A673 (cell line): ENCODE data around the gene RALGPS1. TPM values are rescaled to one million over a fixed set of nuclear protein-coding genes. Genes with fewer than 3 reads are reported as not detected.

Source experiments
- Bru-seq: library from RNA; stranded (reverse); fragments of 400-500 nt; gene quantifications from one replicate; lab custom pipeline; 2021; lab: Mats Ljungman, UMichigan
- BruChase-seq, 2 experiments: library from RNA; stranded (reverse); fragments of 400-500 nt; gene quantifications; one replicate each; lab custom pipeline; 2021; lab: Mats Ljungman, UMichigan
- BruUV-seq: library from RNA; stranded (reverse); fragments of 400-500 nt; replicated peaks from 2 replicates; lab custom pipeline; 2021; lab: Mats Ljungman, UMichigan
- CTCF ChIA-PET: fragments of 300-600 bp; sonication (Branson Sonifier 250); formaldehyde crosslinking; loops from one replicate; lab custom pipeline; 2022; ENCODE audit warnings: antibody characterized with exemption; lab: Charles Lee
- POLR2A ChIA-PET: fragments of 300-600 bp; sonication (Branson Sonifier 250); formaldehyde crosslinking; loops from one replicate; lab custom pipeline; 2022; ENCODE audit warnings: antibody characterized with exemption; ENCODE audit not compliant: low non-redundant PET; lab: Charles Lee
- DNase-seq: peaks from one replicate; pipeline ENCODE4 v3.0.0-alpha.2; 2015; ENCODE audit warnings: low spot score
- H3K27ac ChIP-seq: fragments of 200-600 bp; sonication (generic); 2 replicates; pipeline ENCODE4 v1.5.1; 2016; ENCODE audit warnings: mixed run types, low read depth, mild to moderate bottlenecking, mixed read lengths, antibody characterized with exemption, low read length; ENCODE audit not compliant: poor library complexity, severe bottlenecking
- H3K27me3 ChIP-seq: fragments of 200-600 bp; sonication (generic); replicated peaks from 2 replicates; pipeline ENCODE4 v1.6.1; 2017; ENCODE audit warnings: mixed run types, low read depth, mild to moderate bottlenecking, mixed read lengths, antibody characterized with exemption, low read length; ENCODE audit not compliant: insufficient read depth, poor library complexity
- H3K36me3 ChIP-seq: fragments of 200-600 bp; sonication (generic); 2 replicates; pipeline ENCODE4 v1.6.1; 2016; ENCODE audit warnings: mixed run types, mild to moderate bottlenecking, mixed read lengths, antibody characterized with exemption, low read length; ENCODE audit not compliant: insufficient read depth, poor library complexity, severe bottlenecking
- H3K4me1 ChIP-seq: fragments of 200-600 bp; sonication (generic); 2 replicates; pipeline ENCODE4 v1.6.1; 2017; ENCODE audit warnings: mixed run types, mild to moderate bottlenecking, mixed read lengths, antibody characterized with exemption, low read length; ENCODE audit not compliant: insufficient read depth, poor library complexity, severe bottlenecking
- H3K4me3 ChIP-seq: fragments of 200-600 bp; sonication (generic); 2 replicates; pipeline ENCODE4 v1.5.1; 2016; ENCODE audit warnings: low read depth, mixed run types, mild to moderate bottlenecking, mixed read lengths, low read length; ENCODE audit not compliant: poor library complexity, severe bottlenecking
- H3K9me3 ChIP-seq: fragments of 200-600 bp; sonication (generic); 2 replicates; pipeline ENCODE4 v1.6.1; 2016; ENCODE audit warnings: mixed run types, low read depth, mild to moderate bottlenecking, mixed read lengths, antibody characterized with exemption, low read length; ENCODE audit not compliant: poor library complexity, severe bottlenecking
- EZH2 ChIP-seq: fragments of 200-600 bp; sonication (generic); IDR thresholded peaks from 2 replicates; pipeline ENCODE4 v1.6.1; 2017; ENCODE audit warnings: borderline replicate concordance, low read depth, mild to moderate bottlenecking, mixed read lengths, antibody characterized with exemption, low read length; ENCODE audit not compliant: poor library complexity, severe bottlenecking
- intact Hi-C: fragments of 100-400 bp; cut with micrococcal nuclease; formaldehyde crosslinking; loops from one replicate; pipeline ENCODE4 v1.10.0; 2022; ENCODE audit not compliant: unreplicated experiment
- long read RNA-seq: library from polyadenylated mRNA; stranded (forward); transcript quantifications from one replicate; pipeline ENCODE4 v2.0.0, GENCODE V29; 2022
- total RNA-seq: library from RNA; stranded (reverse); gene quantifications from 2 replicates; pipeline ENCODE4 v1.2.3, GENCODE V29; 2021
- TF ChIP-seq, protein P1 (sequence below): fragments of 300-800, 200-600 bp; sonication (generic); conservative IDR thresholded peaks from 2 replicates; pipeline ENCODE4 v1.5.1; 2017; ENCODE audit warnings: low read depth, mild to moderate bottlenecking, antibody characterized with exemption, low read length, moderate library complexity, mixed read lengths

RALGPS1 gene, protein sequence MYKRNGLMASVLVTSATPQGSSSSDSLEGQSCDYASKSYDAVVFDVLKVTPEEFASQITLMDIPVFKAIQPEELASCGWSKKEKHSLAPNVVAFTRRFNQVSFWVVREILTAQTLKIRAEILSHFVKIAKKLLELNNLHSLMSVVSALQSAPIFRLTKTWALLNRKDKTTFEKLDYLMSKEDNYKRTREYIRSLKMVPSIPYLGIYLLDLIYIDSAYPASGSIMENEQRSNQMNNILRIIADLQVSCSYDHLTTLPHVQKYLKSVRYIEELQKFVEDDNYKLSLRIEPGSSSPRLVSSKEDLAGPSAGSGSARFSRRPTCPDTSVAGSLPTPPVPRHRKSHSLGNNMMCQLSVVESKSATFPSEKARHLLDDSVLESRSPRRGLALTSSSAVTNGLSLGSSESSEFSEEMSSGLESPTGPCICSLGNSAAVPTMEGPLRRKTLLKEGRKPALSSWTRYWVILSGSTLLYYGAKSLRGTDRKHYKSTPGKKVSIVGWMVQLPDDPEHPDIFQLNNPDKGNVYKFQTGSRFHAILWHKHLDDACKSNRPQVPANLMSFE
- total RNA-seq, result 3.9 and 5.5 TPM in 2 replicates
- Bru-seq, nascent RNA, result percentile 42 among the genes with signal in this experiment
- percentile 44 among the genes with signal in this experiment for BruChase-seq, experiment 1, labeled RNA remaining after a 2-hour chase
- BruChase-seq, experiment 2, labeled RNA remaining after a 6-hour chase, result percentile 43 among the genes with signal in this experiment
- long read RNA-seq, partial matches to known transcripts, result 0 of 4 reads
- long read RNA-seq, other reads (novel, unspliced or antisense), result 4 of 4 reads

GRCh38 chr9:126914458-126915280, at the start of gene RALGPS1:
TSS of gene RALGPS1 (plus strand) at chr9:126914782. CDS start at chr9:126962290, 47,508 bp downstream.
- no peaks in the 10 kb centered on the region for H3K4me1 ChIP-seq
- peak; percentile 97 for DNase-seq
- no peaks in the 10 kb centered on the region for H3K36me3 ChIP-seq
- CTCF ChIA-PET, result interaction anchor here (0.5 to 0.7 kb wide), 4 partner anchors 21 to 1966 kb away, joined by 3 to 4 read pairs (median 3); no protein-coding TSS in a partner anchor
- H3K9me3 ChIP-seq, result no peaks in the 10 kb centered on the region
- H3K27me3 ChIP-seq, result peaks cover 7% of the 10 kb centered on the region
- TF ChIP-seq EZH2, result no peak
- TF ChIP-seq, protein P1, sequence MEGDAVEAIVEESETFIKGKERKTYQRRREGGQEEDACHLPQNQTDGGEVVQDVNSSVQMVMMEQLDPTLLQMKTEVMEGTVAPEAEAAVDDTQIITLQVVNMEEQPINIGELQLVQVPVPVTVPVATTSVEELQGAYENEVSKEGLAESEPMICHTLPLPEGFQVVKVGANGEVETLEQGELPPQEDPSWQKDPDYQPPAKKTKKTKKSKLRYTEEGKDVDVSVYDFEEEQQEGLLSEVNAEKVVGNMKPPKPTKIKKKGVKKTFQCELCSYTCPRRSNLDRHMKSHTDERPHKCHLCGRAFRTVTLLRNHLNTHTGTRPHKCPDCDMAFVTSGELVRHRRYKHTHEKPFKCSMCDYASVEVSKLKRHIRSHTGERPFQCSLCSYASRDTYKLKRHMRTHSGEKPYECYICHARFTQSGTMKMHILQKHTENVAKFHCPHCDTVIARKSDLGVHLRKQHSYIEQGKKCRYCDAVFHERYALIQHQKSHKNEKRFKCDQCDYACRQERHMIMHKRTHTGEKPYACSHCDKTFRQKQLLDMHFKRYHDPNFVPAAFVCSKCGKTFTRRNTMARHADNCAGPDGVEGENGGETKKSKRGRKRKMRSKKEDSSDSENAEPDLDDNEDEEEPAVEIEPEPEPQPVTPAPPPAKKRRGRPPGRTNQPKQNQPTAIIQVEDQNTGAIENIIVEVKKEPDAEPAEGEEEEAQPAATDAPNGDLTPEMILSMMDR, result no peak
- no peak within 1 kb of the TSS for H3K27ac ChIP-seq
- POLR2A ChIA-PET, result no interaction called here
- H3K4me3 ChIP-seq, result peak within 1 kb of the TSS; percentile 56
- BruUV-seq, result no TSS peak
- intact Hi-C loops, result no loop called here

GRCh38 chr9:126869368-126869767, 45.2 kb upstream of the RALGPS1 start:
- no peak for DNase-seq
- H3K27ac ChIP-seq, result no peak overlapping the region
- peaks cover 7% of the 10 kb centered on the region for H3K36me3 ChIP-seq
- H3K27me3 ChIP-seq, result no peaks in the 10 kb centered on the region
- no peaks in the 10 kb centered on the region for H3K4me1 ChIP-seq
- no peaks in the 10 kb centered on the region for H3K9me3 ChIP-seq
- no peak overlapping the region for H3K4me3 ChIP-seq
- no TSS peak for BruUV-seq
- intact Hi-C loops, result no loop called here
- TF ChIP-seq, protein P1, result no peak
- no peak for TF ChIP-seq EZH2
- ChIA-PET CTCF (no interaction called here), POLR2A (no interaction called here)

DNA sequence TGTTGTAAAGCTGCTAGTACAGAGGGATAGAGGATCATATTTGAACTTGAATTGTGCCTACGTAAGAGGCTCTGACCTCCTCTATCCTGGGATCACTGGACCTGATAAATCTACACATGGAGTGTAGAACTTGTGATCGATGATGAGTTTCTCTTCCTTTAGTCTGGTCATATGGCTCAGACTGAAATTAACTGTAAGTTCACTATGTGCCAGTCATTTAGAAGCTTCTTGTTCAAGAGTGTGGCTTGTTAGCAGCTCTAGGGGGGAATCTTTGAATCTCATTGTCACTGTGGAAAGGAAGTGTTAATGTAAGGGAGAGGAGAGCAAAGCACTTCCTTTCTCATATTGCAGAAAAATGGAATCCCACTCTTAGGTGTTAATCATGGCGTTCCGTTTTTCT, 42.1 kb upstream of the RALGPS1 start:
- H3K36me3 ChIP-seq, result no peaks in the 10 kb centered on the region
- TF ChIP-seq EZH2, result no peak
- TF ChIP-seq, protein P1, result no peak
- H3K4me3 ChIP-seq, result no peak overlapping the region
- H3K4me1 ChIP-seq, result peaks cover 5% of the 10 kb centered on the region
- no TSS peak for BruUV-seq
- H3K27me3 ChIP-seq, result no peaks in the 10 kb centered on the region
- ChIA-PET POLR2A (no interaction called here), CTCF (no interaction called here)
- intact Hi-C loops, result no loop called here
- no peak for DNase-seq
- H3K27ac ChIP-seq, result no peak overlapping the region
- H3K9me3 ChIP-seq, result no peaks in the 10 kb centered on the region
